Activated CD4-positive, alpha-beta T cell treated with anti-CD3 and anti-CD28 coated beads for 1 hour (primary cell): ENCODE measurements around the gene RPL29.
"Not testable (repeated sequence)": the region's sequence is repeated elsewhere in the genome, so short reads cannot be mapped to it uniquely, and the experiment has no call there.

Experiments used
- DNase-seq: peaks from one replicate; pipeline ENCODE4 v3.0.0-alpha.2; 2020

Gene RPL29

GRCh38 chr3:52004906-52005395 lies 9.3 kb upstream of the RPL29 start:
- no peak for DNase-seq

GRCh38 chr3:52004163-52004787 lies 8.6 kb upstream of the RPL29 start:
- DNase-seq: no peak

GRCh38 chr3:52002748-52003147 lies 7.1 kb upstream of the RPL29 start:
- DNase-seq: no peak

GRCh38 chr3:52001443-52001974 lies 5.8 kb upstream of the RPL29 start:
- DNase-seq: peak; percentile 75

- DNase-seq: no peak
These were observed 4.2 kb upstream of the RPL29 start for GRCh38 chr3:51999846-52000245.

- DNase-seq: no peak
These were observed 3.1 kb upstream of the RPL29 start for GRCh38 chr3:51998774-51999173.

GRCh38 chr3:51997935-51998596 lies 2.4 kb upstream of the RPL29 start:
- no peak for DNase-seq

- DNase-seq: no peak
These were observed 1.5 kb upstream of the RPL29 start for GRCh38 chr3:51997172-51997571.

- no peak for DNase-seq
These were observed 1.2 kb downstream of the RPL29 start for GRCh38 chr3:51994530-51994929.

GRCh38 chr3:51993657-51994056 lies 2.0 kb downstream of the RPL29 start:
- DNase-seq: not testable (repeated sequence)

GRCh38 chr3:51992017-51992682 lies 3.5 kb downstream of the RPL29 start:
- no peak for DNase-seq

- not testable (repeated sequence) for DNase-seq
These were observed 5.2 kb downstream of the RPL29 start for GRCh38 chr3:51990501-51990971.

- no peak for DNase-seq
These were observed 7.2 kb downstream of the RPL29 start for GRCh38 chr3:51988286-51989146.

GRCh38 chr3:51987568-51987967 lies 8.1 kb downstream of the RPL29 start:
- no peak for DNase-seq

GRCh38 chr3:51986010-51986947 lies 9.4 kb downstream of the RPL29 start:
- no peak for DNase-seq

- DNase-seq: no peak
These were observed 10.6 kb downstream of the RPL29 start for GRCh38 chr3:51985063-51985462.

- no peak for DNase-seq
These were observed 11.4 kb downstream of the RPL29 start for GRCh38 chr3:51984269-51984647.

- no peak for DNase-seq
These were observed 12.0 kb downstream of the RPL29 start for GRCh38 chr3:51983578-51984268.

GRCh38 chr3:51982838-51983577 lies 12.7 kb downstream of the RPL29 start, which contains the start of gene ACY1:
Gene ACY1 (plus strand): TSS chr3:51983535. CDS start chr3:51984065, 530 bp downstream.
- peak; percentile 43 for DNase-seq

- no peak for DNase-seq
These were observed 13.3 kb downstream of the RPL29 start for GRCh38 chr3:51982352-51982837.
